ENCODE results near the gene TRIM4. TPM values are rescaled to one million over a fixed set of nuclear protein-coding genes. Genes with fewer than 3 reads are reported as not detected.

The TRIM4 gene
- total and polyA plus RNA-seq, 7 experiments from 2014 or later = 30.1 to 75.0 (median 37.6) TPM

DNA sequence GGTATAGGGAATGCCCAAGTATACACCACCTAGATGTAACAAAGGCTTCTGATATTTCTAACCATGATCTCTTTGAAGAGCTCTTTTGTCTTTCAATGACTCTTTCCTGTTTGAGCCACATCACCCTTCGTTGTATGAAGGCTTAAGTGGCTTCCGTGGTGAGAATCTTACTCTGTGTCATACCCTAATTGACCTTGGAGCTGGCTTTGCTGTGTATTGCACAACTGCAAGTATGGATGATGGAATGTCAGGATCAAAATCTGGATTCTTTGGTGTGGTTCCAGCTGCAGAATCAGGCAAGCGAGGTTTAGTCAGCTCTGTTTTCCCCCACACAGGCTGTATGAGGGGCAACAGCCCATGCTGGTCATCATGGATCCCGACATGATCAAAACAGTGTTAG lies 75.5 kb downstream of the TRIM4 start:
- Mint-ChIP-seq H3K27ac (no peak overlapping the region), H3K27me3 (peaks cover 0 to 11% (median 3%) of the 10 kb centered on the region in 5 donors)
- CTCF ChIA-PET = no interaction called here

DNA sequence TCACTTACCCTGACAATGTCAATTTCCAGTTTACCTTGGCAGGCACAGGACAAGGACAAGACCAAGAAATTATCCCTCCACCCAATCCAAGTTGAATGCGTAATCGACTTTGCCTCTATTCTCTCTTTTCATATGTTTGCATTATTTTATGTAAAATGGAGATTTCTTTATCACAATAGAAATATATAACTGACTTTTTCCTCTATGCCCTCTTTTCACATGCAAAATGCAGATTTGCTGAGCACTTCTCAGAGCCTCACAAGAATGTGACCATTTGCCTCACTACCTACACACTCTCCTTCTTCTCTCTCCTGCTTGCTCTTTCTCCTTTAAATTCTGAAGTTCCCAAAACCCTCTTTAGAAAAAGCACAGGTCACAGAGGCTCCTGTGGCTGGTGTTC lies 76.4 kb downstream of the TRIM4 start:
- H3K27me3 ChIP-seq (ENCODE audit: control insufficient read depth in 2 of 2, insufficient read depth in 2 of 2, low read length in 2 of 2) = no peaks in the 10 kb centered on the region
- Mint-ChIP-seq H3K4me3 (no peak overlapping the region), H3K9me3 (no peaks in the 10 kb centered on the region), H3K27ac (no peak overlapping the region), H3K27me3 (peaks cover 0 to 10% (median 3%) of the 10 kb centered on the region in 5 donors), H3K4me1 (peaks cover 0 to 5% (median 2%) of the 10 kb centered on the region in 7 donors), H3K36me3 (no peaks in the 10 kb centered on the region)
- H3K9me3 ChIP-seq (ENCODE audit: control insufficient read depth in 2 of 3, low read length in 3 of 3) = no peaks in the 10 kb centered on the region
- DNase-seq (no peak), ATAC-seq (no peak)
- intact Hi-C loops (cut with micrococcal nuclease) = no loop called here
- H3K4me3 ChIP-seq (ENCODE audit: low read length) = no peak overlapping the region
- H3K36me3 ChIP-seq (ENCODE audit: control insufficient read depth in 2 of 3, insufficient read depth in 3 of 3, low read length in 3 of 3) = no peaks in the 10 kb centered on the region
- POLR2A ChIA-PET = no interaction called here
- H3K4me1 ChIP-seq (ENCODE audit: control insufficient read depth in 2 of 2, insufficient read depth in 2 of 2, low read length in 2 of 2) = no peaks in the 10 kb centered on the region
- H3K27ac ChIP-seq (ENCODE audit: low read depth, low read length) = no peak overlapping the region
- CTCF ChIA-PET = no interaction called here

More for the DNA sequence above, 75.5 kb downstream of the TRIM4 start:
- Histone ChIP-seq H3K4me1 (ENCODE audit: control insufficient read depth in 2 of 2, insufficient read depth in 2 of 2, low read length in 2 of 2) (no peaks in the 10 kb centered on the region), H3K9me3 (ENCODE audit: control insufficient read depth in 2 of 3, low read length in 3 of 3) (no peaks in the 10 kb centered on the region), H3K27me3 (ENCODE audit: control insufficient read depth in 2 of 2, insufficient read depth in 2 of 2, low read length in 2 of 2) (no peaks in the 10 kb centered on the region), H3K27ac (ENCODE audit: low read depth, low read length) (no peak overlapping the region), H3K4me3 (ENCODE audit: low read length) (no peak overlapping the region), H3K36me3 (ENCODE audit: control insufficient read depth in 2 of 3, insufficient read depth in 3 of 3, low read length in 3 of 3) (no peaks in the 10 kb centered on the region)
- intact Hi-C loops (cut with micrococcal nuclease) = no loop called here
- no peak overlapping the region for H3K4me3 Mint-ChIP-seq
- no peaks in the 10 kb centered on the region for H3K9me3 Mint-ChIP-seq
- H3K4me1 Mint-ChIP-seq = no peaks in the 10 kb centered on the region
- no peak for DNase-seq
- POLR2A ChIA-PET = interaction anchor here (0.7 kb wide), 1 partner anchor 142 kb away, joined by 3 read pairs; no protein-coding TSS in a partner anchor
- no peaks in the 10 kb centered on the region for H3K36me3 Mint-ChIP-seq
- no peak for ATAC-seq

Other genes with a start within 250 kb of the TRIM4 start
- gene CYP3A5, start 239.5 kb downstream of the TRIM4 start, total RNA-seq = under 1 TPM in 1 of 5 experiments, not detected in 4; 0.27 TPM
- gene CYP3A5, start 239.5 kb downstream of the TRIM4 start, polyA plus RNA-seq = under 1 TPM; 0.69 to 0.87 TPM
- not detected for gene CYP3A7, start 184.3 kb downstream of the TRIM4 start, total RNA-seq
- gene CYP3A7, start 184.3 kb downstream of the TRIM4 start, polyA plus RNA-seq = under 1 TPM in 1 of 2 donors, not detected in 1; 0.08 TPM
- not detected for gene CYP3A4, start 135.3 kb downstream of the TRIM4 start, total RNA-seq
- gene CYP3A4, start 135.3 kb downstream of the TRIM4 start, polyA plus RNA-seq = not detected
- under 1 TPM in 1 of 5 experiments, not detected in 4; 0.32 TPM for gene CYP3A43, start 91.5 kb downstream of the TRIM4 start, total RNA-seq
- not detected for gene CYP3A43, start 91.5 kb downstream of the TRIM4 start, polyA plus RNA-seq
- gene OR2AE1, start 42.5 kb downstream of the TRIM4 start, total RNA-seq = under 1 TPM in 4 of 5 experiments, not detected in 1; 0.41 to 0.70 (median 0.52) TPM
- gene OR2AE1, start 42.5 kb downstream of the TRIM4 start, polyA plus RNA-seq = not detected
- gene GJC3, start 10.1 kb upstream of the TRIM4 start, total RNA-seq = 1 to 10 TPM in 1 of 5 experiments, under 1 TPM in 3, not detected in 1; 0.41 to 1.1 (median 0.58) TPM
- under 1 TPM; 0.61 to 0.92 TPM for gene GJC3, start 10.1 kb upstream of the TRIM4 start, polyA plus RNA-seq
- gene AZGP1, start 56.5 kb upstream of the TRIM4 start, total RNA-seq = not detected
- gene AZGP1, start 56.5 kb upstream of the TRIM4 start, polyA plus RNA-seq = not detected
- gene ZKSCAN1, start 96.1 kb upstream of the TRIM4 start, total RNA-seq = 100 to 1,000 TPM in 2 of 5 experiments, 10 to 100 TPM in 3; 54.0 to 103 (median 70.1) TPM
- gene ZKSCAN1, start 96.1 kb upstream of the TRIM4 start, polyA plus RNA-seq = 10 to 100 TPM; 47.0 to 55.5 TPM
- 10 to 100 TPM in 1 of 5 experiments, 1 to 10 TPM in 4; 3.9 to 10.1 (median 6.2) TPM for gene ZSCAN21, start 130.2 kb upstream of the TRIM4 start, total RNA-seq
- gene ZSCAN21, start 130.2 kb upstream of the TRIM4 start, polyA plus RNA-seq = 10 to 100 TPM in 1 of 2 donors, 1 to 10 TPM in 1; 6.8 to 13.4 TPM
- gene ZNF3, start 162.2 kb upstream of the TRIM4 start, total RNA-seq = 10 to 100 TPM; 29.1 to 48.0 (median 35.0) TPM
- 10 to 100 TPM; 20.3 to 37.6 TPM for gene ZNF3, start 162.2 kb upstream of the TRIM4 start, polyA plus RNA-seq
- gene COPS6, start 169.4 kb upstream of the TRIM4 start, total RNA-seq = 100 to 1,000 TPM in 1 of 5 experiments, 10 to 100 TPM in 4; 65.7 to 103 (median 80.1) TPM
- gene COPS6, start 169.4 kb upstream of the TRIM4 start, polyA plus RNA-seq = 100 to 1,000 TPM; 110 to 122 TPM
- gene MCM7, start 181.9 kb upstream of the TRIM4 start, total RNA-seq = 100 to 1,000 TPM in 4 of 5 experiments, 10 to 100 TPM in 1; 80.3 to 263 (median 168) TPM
- 10 to 100 TPM; 29.5 to 49.9 TPM for gene MCM7, start 181.9 kb upstream of the TRIM4 start, polyA plus RNA-seq
- 10 to 100 TPM in 3 of 5 experiments, 1 to 10 TPM in 2; 7.5 to 13.8 (median 11.0) TPM for gene AP4M1, start 182.1 kb upstream of the TRIM4 start, total RNA-seq
- gene AP4M1, start 182.1 kb upstream of the TRIM4 start, polyA plus RNA-seq = 1 to 10 TPM; 2.6 to 5.1 TPM
- gene TAF6, start 199.8 kb upstream of the TRIM4 start, total RNA-seq = 10 to 100 TPM; 39.5 to 68.1 (median 55.0) TPM
- gene TAF6, start 199.8 kb upstream of the TRIM4 start, polyA plus RNA-seq = 10 to 100 TPM; 30.8 to 45.0 TPM
- 10 to 100 TPM; 22.1 to 68.2 (median 40.3) TPM for gene CNPY4, start 200.1 kb upstream of the TRIM4 start, total RNA-seq
- 10 to 100 TPM; 21.5 to 22.3 TPM for gene CNPY4, start 200.1 kb upstream of the TRIM4 start, polyA plus RNA-seq
- 1 to 10 TPM; 4.5 to 6.3 (median 5.8) TPM for gene MBLAC1, start 207.4 kb upstream of the TRIM4 start, total RNA-seq
- 1 to 10 TPM; 1.5 to 2.3 TPM for gene MBLAC1, start 207.4 kb upstream of the TRIM4 start, polyA plus RNA-seq
- gene LAMTOR4, start 229.4 kb upstream of the TRIM4 start, total RNA-seq = 100 to 1,000 TPM; 132 to 200 (median 173) TPM
- 100 to 1,000 TPM; 550 to 555 TPM for gene LAMTOR4, start 229.4 kb upstream of the TRIM4 start, polyA plus RNA-seq
- gene TRAPPC14, start 239.2 kb upstream of the TRIM4 start, total RNA-seq = 100 to 1,000 TPM in 1 of 5 experiments, 10 to 100 TPM in 4; 51.8 to 102 (median 70.2) TPM
- 1 to 10 TPM; 3.2 to 5.9 TPM for gene TRAPPC14, start 239.2 kb upstream of the TRIM4 start, polyA plus RNA-seq
- gene GAL3ST4, start 249.1 kb upstream of the TRIM4 start, total RNA-seq = 10 to 100 TPM in 4 of 5 experiments, 1 to 10 TPM in 1; 4.7 to 26.8 (median 16.7) TPM
- gene GAL3ST4, start 249.1 kb upstream of the TRIM4 start, polyA plus RNA-seq = 10 to 100 TPM in 1 of 2 donors, 1 to 10 TPM in 1; 7.4 to 10.8 TPM

Measured in naive thymus-derived CD4-positive, alpha-beta T cell (primary cell).